Peyer's patch (tissue), 4 donors: Measurements from ENCODE around the gene S100A12. TPM values are rescaled to one million over a fixed set of nuclear protein-coding genes. Genes with fewer than 3 reads are reported as not detected.

ENCODE experiments used
- DNase-seq, 3 donors: peaks; one replicate each; pipeline ENCODE4 v3.0.0-alpha.2; 2017 to 2019
- H3K27ac ChIP-seq, 4 donors: fragments of 200-600 bp; sonication (generic); one replicate each; pipeline ENCODE4 v1.5.1; 2016 to 2019
- H3K27me3 ChIP-seq, 2 donors: fragments of 200-600 bp; sonication (generic); one replicate each; pipeline ENCODE4 v1.5.1; 2019
- H3K36me3 ChIP-seq, 3 donors: fragments of 200-600 bp; sonication (generic); one replicate each; pipeline ENCODE4 v1.5.1; 2016 to 2019
- H3K4me1 ChIP-seq, 4 donors: fragments of 200-600 bp; sonication (generic); one replicate each; pipeline ENCODE4 v1.5.1; 2016 to 2019
- H3K4me3 ChIP-seq, 4 donors: fragments of 200-600 bp; sonication (generic); 1 replicate in 3 of 4; 2 replicates in 1 of 4; pipeline ENCODE4 v1.5.1; 2016 to 2019; ENCODE audit warnings: mild to moderate bottlenecking in 1 of 4
- H3K9me3 ChIP-seq, 4 donors: fragments of 200-600 bp; sonication (generic); one replicate each; pipeline ENCODE4 v1.5.1; 2016 to 2019; ENCODE audit warnings: mild to moderate bottlenecking in 1 of 4
- CTCF ChIP-seq, 6 experiments: fragments of 450-650 bp in 4 of 6; fragments of 200-600 bp in 2 of 6; sonication (generic) in 1 of 6; IDR thresholded peaks; one replicate each; pipeline ENCODE4 v1.5.1; 2017 to 2019; ENCODE audit warnings: antibody characterized with exemption in 6 of 6, mild to moderate bottlenecking in 3 of 6, moderate library complexity in 1 of 6
- POLR2A ChIP-seq, 2 donors: fragments of 450-650 bp; IDR thresholded peaks; one replicate each; pipeline ENCODE4 v1.5.1; 2017; ENCODE audit warnings: antibody characterized with exemption in 2 of 2, mild to moderate bottlenecking in 2 of 2, moderate library complexity in 2 of 2
- total RNA-seq, 4 donors: library from RNA; depleted of rRNA; stranded (reverse); fragments of >200 nt; gene quantifications; one replicate each; pipeline ENCODE4 v1.1.0, GENCODE V29; 2016

Gene S100A12
- total RNA-seq, 4 donors from 2014 or later, result not detected

- no peaks in the 10 kb centered on the region for H3K9me3 ChIP-seq
- no peaks in the 10 kb centered on the region for H3K36me3 ChIP-seq
- no peak for TF ChIP-seq CTCF (IDR thresholded peaks at IDR 0.05)
- no peak for TF ChIP-seq POLR2A (IDR thresholded peaks at IDR 0.05)
- no peaks in the 10 kb centered on the region for H3K4me1 ChIP-seq
- no peak overlapping the region for H3K4me3 ChIP-seq
- no peaks in the 10 kb centered on the region for H3K27me3 ChIP-seq
- no peak overlapping the region for H3K27ac ChIP-seq
- DNase-seq, result no peak
These were observed 16.8 kb downstream of the S100A12 start for GRCh38 chr1:153358691-153358975.

- Histone ChIP-seq H3K36me3 (no peaks in the 10 kb centered on the region), H3K4me3 (no peak within 1 kb of the TSS), H3K27ac (no peak within 1 kb of the TSS), H3K4me1 (no peaks in the 10 kb centered on the region), H3K27me3 (no peaks in the 10 kb centered on the region), H3K9me3 (no peaks in the 10 kb centered on the region)
- no peak for DNase-seq
- TF ChIP-seq POLR2A (IDR thresholded peaks at IDR 0.05), result no peak
- TF ChIP-seq CTCF (IDR thresholded peaks at IDR 0.05), result no peak
These were observed 17.3 kb downstream of the S100A12 start, which contains the start of gene S100A9 for GRCh38 chr1:153357853-153358690. TSS of gene S100A9 (plus strand) at chr1:153357854. CDS start at chr1:153358284, 430 bp downstream.

- no peaks in the 10 kb centered on the region for H3K9me3 ChIP-seq
- no peak for TF ChIP-seq POLR2A (IDR thresholded peaks at IDR 0.05)
- TF ChIP-seq CTCF (IDR thresholded peaks at IDR 0.05), result no peak
- peak in 2 of 3 donors; percentile 17 to 67 for DNase-seq
- no peaks in the 10 kb centered on the region for H3K36me3 ChIP-seq
- no peaks in the 10 kb centered on the region for H3K4me1 ChIP-seq
- H3K4me3 ChIP-seq, result no peak overlapping the region
- no peaks in the 10 kb centered on the region for H3K27me3 ChIP-seq
- no peak overlapping the region for H3K27ac ChIP-seq
These were observed 18.2 kb downstream of the S100A12 start for GRCh38 chr1:153357076-153357852.

GRCh38 chr1:153356392-153357075 is 18.9 kb downstream of the S100A12 start:
- Histone ChIP-seq H3K27me3 (no peaks in the 10 kb centered on the region), H3K36me3 (no peaks in the 10 kb centered on the region), H3K9me3 (no peaks in the 10 kb centered on the region), H3K4me3 (no peak overlapping the region), H3K27ac (no peak overlapping the region), H3K4me1 (no peaks in the 10 kb centered on the region)
- DNase-seq, result no peak
- no peak for TF ChIP-seq POLR2A (IDR thresholded peaks at IDR 0.05)
- no peak for TF ChIP-seq CTCF (IDR thresholded peaks at IDR 0.05)

GRCh38 chr1:153355445-153356071 is 19.9 kb downstream of the S100A12 start:
- Histone ChIP-seq H3K27ac (no peak overlapping the region), H3K4me3 (no peak overlapping the region), H3K27me3 (no peaks in the 10 kb centered on the region), H3K4me1 (no peaks in the 10 kb centered on the region), H3K9me3 (no peaks in the 10 kb centered on the region), H3K36me3 (no peaks in the 10 kb centered on the region)
- TF ChIP-seq POLR2A (IDR thresholded peaks at IDR 0.05), result no peak
- peak in 4 of 6 experiments; percentile 12 to 48 (median 44) for TF ChIP-seq CTCF (IDR thresholded peaks at IDR 0.05)
- DNase-seq, result peak in 1 of 3 donors; percentile 62
